HCT116 (cell line): ENCODE measurements around the gene SHISAL2B.

Source experiments
- EGR1 ChIP-seq: IDR thresholded peaks from 2 replicates; pipeline ENCODE4 v1.6.1; 2012; ENCODE audit warnings: low read depth
- POLR2A ChIP-seq: IDR thresholded peaks from 2 replicates; pipeline ENCODE4 v1.7.0; 2011; ENCODE audit warnings: borderline replicate concordance; ENCODE audit not compliant: insufficient read depth, insufficient read length; ENCODE audit errors: extremely low read depth
- POLR2AphosphoS5 ChIP-seq: IDR thresholded peaks from 2 replicates; pipeline ENCODE4 v1.6.1; 2011; ENCODE audit warnings: mild to moderate bottlenecking, low read depth, low read length, moderate library complexity
- ZNF274 ChIP-seq: fragments of 200-500 bp; sonication (Bioruptor generic); IDR thresholded peaks from 2 replicates; pipeline ENCODE4 v1.6.1; 2014; ENCODE audit warnings: mild to moderate bottlenecking, low read depth, low read length, inconsistent platforms
- TF ChIP-seq, protein P1 (sequence below), 3 experiments: fragments of 200-600 bp in 1 of 3; sonication (generic) in 1 of 3; IDR thresholded peaks in 2 of 3; conservative IDR thresholded peaks in 1 of 3; 2 replicates each; pipeline ENCODE4 v1.5.1; 2012 to 2017; ENCODE audit warnings: low read depth in 2 of 3, low read length in 2 of 3, antibody characterized with exemption in 1 of 3, borderline replicate concordance in 1 of 3, control low read depth in 1 of 3, mild to moderate bottlenecking in 1 of 3, mixed read lengths in 1 of 3, mixed run types in 1 of 3, moderate library complexity in 1 of 3; ENCODE audit not compliant: insufficient read depth in 1 of 3

DNA sequence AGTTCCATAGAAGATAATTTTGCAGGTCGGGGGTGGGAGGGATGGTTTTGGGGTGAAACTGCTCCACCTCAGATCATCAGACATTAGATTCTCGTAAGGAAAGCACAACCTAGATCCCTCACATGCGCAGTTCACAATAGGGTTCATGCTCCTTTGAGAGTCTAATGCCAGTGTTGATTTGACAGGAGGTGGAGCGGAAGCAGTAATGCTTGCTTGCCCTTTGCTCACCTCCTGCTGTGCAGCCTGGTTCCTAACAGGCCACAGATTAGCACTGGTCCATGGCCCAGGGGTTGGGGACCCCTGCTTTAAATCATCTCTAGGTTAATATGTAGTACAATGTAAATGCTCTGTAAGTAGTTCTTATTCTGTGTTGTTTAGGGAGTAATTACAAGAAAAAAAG is 10.5 kb downstream of the SHISAL2B start:
- TF ChIP-seq, protein P1, sequence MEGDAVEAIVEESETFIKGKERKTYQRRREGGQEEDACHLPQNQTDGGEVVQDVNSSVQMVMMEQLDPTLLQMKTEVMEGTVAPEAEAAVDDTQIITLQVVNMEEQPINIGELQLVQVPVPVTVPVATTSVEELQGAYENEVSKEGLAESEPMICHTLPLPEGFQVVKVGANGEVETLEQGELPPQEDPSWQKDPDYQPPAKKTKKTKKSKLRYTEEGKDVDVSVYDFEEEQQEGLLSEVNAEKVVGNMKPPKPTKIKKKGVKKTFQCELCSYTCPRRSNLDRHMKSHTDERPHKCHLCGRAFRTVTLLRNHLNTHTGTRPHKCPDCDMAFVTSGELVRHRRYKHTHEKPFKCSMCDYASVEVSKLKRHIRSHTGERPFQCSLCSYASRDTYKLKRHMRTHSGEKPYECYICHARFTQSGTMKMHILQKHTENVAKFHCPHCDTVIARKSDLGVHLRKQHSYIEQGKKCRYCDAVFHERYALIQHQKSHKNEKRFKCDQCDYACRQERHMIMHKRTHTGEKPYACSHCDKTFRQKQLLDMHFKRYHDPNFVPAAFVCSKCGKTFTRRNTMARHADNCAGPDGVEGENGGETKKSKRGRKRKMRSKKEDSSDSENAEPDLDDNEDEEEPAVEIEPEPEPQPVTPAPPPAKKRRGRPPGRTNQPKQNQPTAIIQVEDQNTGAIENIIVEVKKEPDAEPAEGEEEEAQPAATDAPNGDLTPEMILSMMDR (IDR thresholded peaks at IDR 0.05 in 2 of 3, conservative IDR thresholded peaks at IDR 0.05 in 1 of 3; ENCODE audit: borderline replicate concordance in 1 of 3, insufficient read depth in 1 of 3, low read depth in 2 of 3, low read length in 2 of 3) = no peak
- TF ChIP-seq POLR2AphosphoS5 (no peak), POLR2A (no peak), ZNF274 (no peak), EGR1 (no peak)
